ENCODE measurements around the gene NOP53. TPM values are rescaled to one million over a fixed set of nuclear protein-coding genes. Genes with fewer than 3 reads are reported as not detected.

Gene NOP53
- total RNA-seq, 1 experiment from 2014 or later: 289 TPM

- TF ChIP-seq ZNF671 (CRISPR knock-in tag; IDR thresholded peaks at IDR 0.05) (no peak), ZSCAN18 (CRISPR knock-in tag; IDR thresholded peaks at IDR 0.05) (no peak), SP1 (CRISPR knock-in tag; conservative IDR thresholded peaks at IDR 0.05) (no peak), ZNF396 (CRISPR knock-in tag; IDR thresholded peaks at IDR 0.05; ENCODE audit: borderline replicate concordance) (no peak)
- TF ChIP-seq, protein P1, sequence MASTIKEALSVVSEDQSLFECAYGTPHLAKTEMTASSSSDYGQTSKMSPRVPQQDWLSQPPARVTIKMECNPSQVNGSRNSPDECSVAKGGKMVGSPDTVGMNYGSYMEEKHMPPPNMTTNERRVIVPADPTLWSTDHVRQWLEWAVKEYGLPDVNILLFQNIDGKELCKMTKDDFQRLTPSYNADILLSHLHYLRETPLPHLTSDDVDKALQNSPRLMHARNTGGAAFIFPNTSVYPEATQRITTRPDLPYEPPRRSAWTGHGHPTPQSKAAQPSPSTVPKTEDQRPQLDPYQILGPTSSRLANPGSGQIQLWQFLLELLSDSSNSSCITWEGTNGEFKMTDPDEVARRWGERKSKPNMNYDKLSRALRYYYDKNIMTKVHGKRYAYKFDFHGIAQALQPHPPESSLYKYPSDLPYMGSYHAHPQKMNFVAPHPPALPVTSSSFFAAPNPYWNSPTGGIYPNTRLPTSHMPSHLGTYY (CRISPR knock-in tag; IDR thresholded peaks at IDR 0.05): no peak
Observed at GRCh38 chr19:47750752-47751151, 5.4 kb downstream of the NOP53 start (continued).

GRCh38 chr19:47752440-47753211 is 7.3 kb downstream of the NOP53 start:
- Mint-ChIP-seq H3K36me3 (peaks cover 67% of the 10 kb centered on the region), H3K4me1 (no peaks in the 10 kb centered on the region), H3K4me3 (no peak overlapping the region), H3K27ac (no peak overlapping the region), H3K27me3 (ENCODE audit: low read depth) (no peaks in the 10 kb centered on the region), H3K9me3 (no peaks in the 10 kb centered on the region)
- ATAC-seq (no peak), DNase-seq (ENCODE audit: low spot score) (no peak)
- TF ChIP-seq PRRX2 (CRISPR knock-in tag; IDR thresholded peaks at IDR 0.05) (no peak), USF1 (CRISPR knock-in tag; IDR thresholded peaks at IDR 0.05) (no peak), ZNF671 (CRISPR knock-in tag; IDR thresholded peaks at IDR 0.05) (no peak), FOXJ3 (CRISPR knock-in tag; IDR thresholded peaks at IDR 0.05; ENCODE audit: borderline replicate concordance) (no peak)
- TF ChIP-seq, protein P2, sequence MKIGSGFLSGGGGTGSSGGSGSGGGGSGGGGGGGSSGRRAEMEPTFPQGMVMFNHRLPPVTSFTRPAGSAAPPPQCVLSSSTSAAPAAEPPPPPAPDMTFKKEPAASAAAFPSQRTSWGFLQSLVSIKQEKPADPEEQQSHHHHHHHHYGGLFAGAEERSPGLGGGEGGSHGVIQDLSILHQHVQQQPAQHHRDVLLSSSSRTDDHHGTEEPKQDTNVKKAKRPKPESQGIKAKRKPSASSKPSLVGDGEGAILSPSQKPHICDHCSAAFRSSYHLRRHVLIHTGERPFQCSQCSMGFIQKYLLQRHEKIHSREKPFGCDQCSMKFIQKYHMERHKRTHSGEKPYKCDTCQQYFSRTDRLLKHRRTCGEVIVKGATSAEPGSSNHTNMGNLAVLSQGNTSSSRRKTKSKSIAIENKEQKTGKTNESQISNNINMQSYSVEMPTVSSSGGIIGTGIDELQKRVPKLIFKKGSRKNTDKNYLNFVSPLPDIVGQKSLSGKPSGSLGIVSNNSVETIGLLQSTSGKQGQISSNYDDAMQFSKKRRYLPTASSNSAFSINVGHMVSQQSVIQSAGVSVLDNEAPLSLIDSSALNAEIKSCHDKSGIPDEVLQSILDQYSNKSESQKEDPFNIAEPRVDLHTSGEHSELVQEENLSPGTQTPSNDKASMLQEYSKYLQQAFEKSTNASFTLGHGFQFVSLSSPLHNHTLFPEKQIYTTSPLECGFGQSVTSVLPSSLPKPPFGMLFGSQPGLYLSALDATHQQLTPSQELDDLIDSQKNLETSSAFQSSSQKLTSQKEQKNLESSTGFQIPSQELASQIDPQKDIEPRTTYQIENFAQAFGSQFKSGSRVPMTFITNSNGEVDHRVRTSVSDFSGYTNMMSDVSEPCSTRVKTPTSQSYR (CRISPR knock-in tag; IDR thresholded peaks at IDR 0.05): no peak
- TF ChIP-seq, protein P3, sequence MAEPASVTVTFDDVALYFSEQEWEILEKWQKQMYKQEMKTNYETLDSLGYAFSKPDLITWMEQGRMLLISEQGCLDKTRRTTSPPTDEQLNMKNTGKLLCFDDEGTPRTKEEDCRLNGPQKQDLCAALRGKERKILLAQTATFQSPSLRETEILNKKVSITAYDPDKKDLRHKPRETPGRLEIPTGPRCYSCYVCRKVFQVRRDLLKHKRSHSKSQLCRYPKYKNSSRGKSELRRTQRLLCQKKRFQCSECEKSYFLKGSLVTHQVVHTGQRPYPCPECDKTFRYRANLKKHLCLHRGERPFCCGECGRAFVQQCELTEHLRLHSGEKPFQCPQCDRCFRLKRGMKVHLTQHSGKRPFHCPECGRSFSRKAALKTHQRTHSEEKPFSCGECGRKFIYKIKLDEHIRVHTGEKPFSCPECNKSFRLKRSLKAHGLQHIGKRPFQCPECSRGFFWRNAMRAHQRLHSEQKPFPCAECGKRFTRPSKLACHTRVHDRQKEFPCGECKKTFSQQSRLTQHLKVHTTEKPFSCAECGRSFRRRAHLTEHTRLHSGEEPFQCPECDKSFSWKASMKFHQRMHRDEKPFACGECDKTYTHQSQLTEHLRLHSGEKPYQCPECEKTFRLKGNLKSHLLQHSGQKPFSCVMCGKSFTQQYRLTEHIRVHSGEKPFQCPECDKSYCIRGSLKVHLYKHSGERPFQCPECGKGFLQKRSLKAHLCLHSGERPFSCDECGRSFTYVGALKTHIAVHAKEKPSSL (CRISPR knock-in tag; conservative IDR thresholded peaks at IDR 0.05): no peak
- TF ChIP-seq, protein P4, sequence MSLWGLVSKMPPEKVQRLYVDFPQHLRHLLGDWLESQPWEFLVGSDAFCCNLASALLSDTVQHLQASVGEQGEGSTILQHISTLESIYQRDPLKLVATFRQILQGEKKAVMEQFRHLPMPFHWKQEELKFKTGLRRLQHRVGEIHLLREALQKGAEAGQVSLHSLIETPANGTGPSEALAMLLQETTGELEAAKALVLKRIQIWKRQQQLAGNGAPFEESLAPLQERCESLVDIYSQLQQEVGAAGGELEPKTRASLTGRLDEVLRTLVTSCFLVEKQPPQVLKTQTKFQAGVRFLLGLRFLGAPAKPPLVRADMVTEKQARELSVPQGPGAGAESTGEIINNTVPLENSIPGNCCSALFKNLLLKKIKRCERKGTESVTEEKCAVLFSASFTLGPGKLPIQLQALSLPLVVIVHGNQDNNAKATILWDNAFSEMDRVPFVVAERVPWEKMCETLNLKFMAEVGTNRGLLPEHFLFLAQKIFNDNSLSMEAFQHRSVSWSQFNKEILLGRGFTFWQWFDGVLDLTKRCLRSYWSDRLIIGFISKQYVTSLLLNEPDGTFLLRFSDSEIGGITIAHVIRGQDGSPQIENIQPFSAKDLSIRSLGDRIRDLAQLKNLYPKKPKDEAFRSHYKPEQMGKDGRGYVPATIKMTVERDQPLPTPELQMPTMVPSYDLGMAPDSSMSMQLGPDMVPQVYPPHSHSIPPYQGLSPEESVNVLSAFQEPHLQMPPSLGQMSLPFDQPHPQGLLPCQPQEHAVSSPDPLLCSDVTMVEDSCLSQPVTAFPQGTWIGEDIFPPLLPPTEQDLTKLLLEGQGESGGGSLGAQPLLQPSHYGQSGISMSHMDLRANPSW (CRISPR knock-in tag; conservative IDR thresholded peaks at IDR 0.05; ENCODE audit: low read depth): no peak
- ChIA-PET CTCF (interaction anchor here (0.6 to 4.8 kb wide), 4 partner anchors 11 to 237 kb away, joined by 3 to 26 read pairs (median 4); no protein-coding TSS in a partner anchor), POLR2A (interaction anchor here (0.8 kb wide), 1 partner anchor 9 kb away, joined by 4 read pairs; no protein-coding TSS in a partner anchor)

Data from WTC11 (cell line).